ENCODE data around the gene CDH23. TPM values are rescaled to one million over a fixed set of nuclear protein-coding genes. Genes with fewer than 3 reads are reported as not detected.

CDH23 gene
- total and polyA plus RNA-seq, 9 of the 15 experiments (the other 6 are each of a cell fraction or from before 2014, with no cell fraction given), result 0.18 to 1.2 (median 0.47) TPM

- no peak for TF ChIP-seq CREB3 (tag; conservative IDR thresholded peaks at IDR 0.05; ENCODE audit: low read depth)
- TF ChIP-seq, protein P1, sequence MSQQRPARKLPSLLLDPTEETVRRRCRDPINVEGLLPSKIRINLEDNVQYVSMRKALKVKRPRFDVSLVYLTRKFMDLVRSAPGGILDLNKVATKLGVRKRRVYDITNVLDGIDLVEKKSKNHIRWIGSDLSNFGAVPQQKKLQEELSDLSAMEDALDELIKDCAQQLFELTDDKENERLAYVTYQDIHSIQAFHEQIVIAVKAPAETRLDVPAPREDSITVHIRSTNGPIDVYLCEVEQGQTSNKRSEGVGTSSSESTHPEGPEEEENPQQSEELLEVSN (IDR thresholded peaks at IDR 0.05; ENCODE audit: borderline replicate concordance in 1 of 2, extremely low read depth in 1 of 2, insufficient read depth in 1 of 2, insufficient read length in 1 of 2, low read depth in 1 of 2, low read length in 1 of 2, poor library complexity in 1 of 2, severe bottlenecking in 1 of 2), result peak in 1 of 2 experiments; percentile 37
- peak; percentile 59 for TF ChIP-seq ZFX (CRISPR knock-in tag; IDR thresholded peaks at IDR 0.05)
- TF ChIP-seq ZNF24 (IDR thresholded peaks at IDR 0.05), result no peak
- TF ChIP-seq CBX8 (IDR thresholded peaks at IDR 0.05; ENCODE audit: borderline replicate concordance, extremely low read depth, low read depth, low read length, poor library complexity, severe bottlenecking), result no peak
- TF ChIP-seq, protein P2, sequence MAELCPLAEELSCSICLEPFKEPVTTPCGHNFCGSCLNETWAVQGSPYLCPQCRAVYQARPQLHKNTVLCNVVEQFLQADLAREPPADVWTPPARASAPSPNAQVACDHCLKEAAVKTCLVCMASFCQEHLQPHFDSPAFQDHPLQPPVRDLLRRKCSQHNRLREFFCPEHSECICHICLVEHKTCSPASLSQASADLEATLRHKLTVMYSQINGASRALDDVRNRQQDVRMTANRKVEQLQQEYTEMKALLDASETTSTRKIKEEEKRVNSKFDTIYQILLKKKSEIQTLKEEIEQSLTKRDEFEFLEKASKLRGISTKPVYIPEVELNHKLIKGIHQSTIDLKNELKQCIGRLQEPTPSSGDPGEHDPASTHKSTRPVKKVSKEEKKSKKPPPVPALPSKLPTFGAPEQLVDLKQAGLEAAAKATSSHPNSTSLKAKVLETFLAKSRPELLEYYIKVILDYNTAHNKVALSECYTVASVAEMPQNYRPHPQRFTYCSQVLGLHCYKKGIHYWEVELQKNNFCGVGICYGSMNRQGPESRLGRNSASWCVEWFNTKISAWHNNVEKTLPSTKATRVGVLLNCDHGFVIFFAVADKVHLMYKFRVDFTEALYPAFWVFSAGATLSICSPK (IDR thresholded peaks at IDR 0.05; ENCODE audit: borderline replicate concordance), result no peak
- no peak for TF ChIP-seq SMAD1 (IDR thresholded peaks at IDR 0.05; ENCODE audit: low read depth, low read length, partially characterized antibody)
- TF ChIP-seq MCM3 (IDR thresholded peaks at IDR 0.05), result no peak
- TF ChIP-seq RBFOX2 (IDR thresholded peaks at IDR 0.05; ENCODE audit: low read depth, low read length), result no peak; the same call in 1 of the 2 replicates
- TF ChIP-seq CHD2 (IDR thresholded peaks at IDR 0.05; ENCODE audit: low read depth, low read length), result no peak
- no peak for TF ChIP-seq YBX1 (IDR thresholded peaks at IDR 0.05)
- no peak for TF ChIP-seq PHB2 (IDR thresholded peaks at IDR 0.05; ENCODE audit: low read depth)
- no peak for TF ChIP-seq THRAP3 (IDR thresholded peaks at IDR 0.05; ENCODE audit: borderline replicate concordance)
- TF ChIP-seq KAT2B (IDR thresholded peaks at IDR 0.05; ENCODE audit: low read depth, low read length), result no peak
- no peak for TF ChIP-seq CAMTA2 (CRISPR knock-in tag; conservative IDR thresholded peaks at IDR 0.05)
- no peak for TF ChIP-seq ZNF780A (CRISPR knock-in tag; IDR thresholded peaks at IDR 0.05)
- TF ChIP-seq NR2C1 (IDR thresholded peaks at IDR 0.05), result no peak
- TF ChIP-seq NR2C1 (tag; IDR thresholded peaks at IDR 0.05), result 0 out of 2 replicates have a peak, but pooled peaks have one; percentile 3
- no peak for TF ChIP-seq XRCC3 (IDR thresholded peaks at IDR 0.05)
- no peak for TF ChIP-seq RHOXF2B (CRISPR knock-in tag; conservative IDR thresholded peaks at IDR 0.05)
- TF ChIP-seq ARHGAP35 (IDR thresholded peaks at IDR 0.05; ENCODE audit: partially characterized antibody), result no peak
- no peak for TF ChIP-seq PYGO2 (tag; IDR thresholded peaks at IDR 0.05)
- no peak for TF ChIP-seq CREBBP (IDR thresholded peaks at IDR 0.05; ENCODE audit: low read depth, low read length)
- no peak; the same call in 1 of the 2 replicates for TF ChIP-seq PTTG1 (tag; IDR thresholded peaks at IDR 0.05; ENCODE audit: low read depth)
- TF ChIP-seq HDAC8 (tag; IDR thresholded peaks at IDR 0.05), result no peak; the same call in 1 of the 2 replicates
- TF ChIP-seq FOXK1 (CRISPR knock-in tag; IDR thresholded peaks at IDR 0.05; ENCODE audit: borderline replicate concordance), result no peak
Observed at GRCh38 chr10:71747551-71748523, 351.1 kb downstream of the CDH23 start (continued).
